Activated CD8-positive, alpha-beta T cell treated with anti-CD3 and anti-CD28 coated beads, Interleukin-2, amount 10 ng/mL, durations not matched to agents 7 days and 5 days (primary cell): ENCODE measurements around the gene TFAP2A. TPM values are rescaled to one million over a fixed set of nuclear protein-coding genes. Genes with fewer than 3 reads are reported as not detected.

Source experiments
- ATAC-seq: fragments of 150-1000 bp; cut with Tn5 transposase; one replicate; pipeline ENCODE4 v1.10.0; 2021; ENCODE audit warnings: moderate library complexity
- CTCF ChIA-PET: fragments of 350-600 bp; sonication (Branson Sonifier 250); formaldehyde crosslinking; loops from one replicate; lab custom pipeline; 2021; ENCODE audit warnings: antibody characterized with exemption; lab: Charles Lee
- POLR2A ChIA-PET: fragments of 350-600 bp; sonication (Branson Sonifier 250); formaldehyde crosslinking; loops from one replicate; lab custom pipeline; 2021; ENCODE audit warnings: antibody characterized with exemption; lab: Charles Lee
- DNase-seq: peaks from one replicate; pipeline ENCODE4 v3.0.0-alpha.2; 2020
- H3K27ac Mint-ChIP-seq: one replicate; pipeline ENCODE4 v1.8.0; 2021; ENCODE audit warnings: mild to moderate bottlenecking, mixed read lengths
- H3K27me3 Mint-ChIP-seq: one replicate; pipeline ENCODE4 v1.8.0; 2021; ENCODE audit warnings: low read depth, mixed read lengths
- H3K36me3 Mint-ChIP-seq: one replicate; pipeline ENCODE4 v1.8.0; 2021; ENCODE audit warnings: low read depth, mixed read lengths
- H3K4me1 Mint-ChIP-seq: one replicate; pipeline ENCODE4 v1.8.0; 2021; ENCODE audit warnings: low read depth, mixed read lengths
- H3K4me3 Mint-ChIP-seq: one replicate; pipeline ENCODE4 v1.8.0; 2021; ENCODE audit warnings: mild to moderate bottlenecking, mixed read lengths
- H3K9me3 Mint-ChIP-seq: one replicate; pipeline ENCODE4 v1.8.0; 2022; ENCODE audit warnings: mixed read lengths; ENCODE audit not compliant: insufficient read depth
- microRNA-seq: library from miRNA; unstranded; fragments of <30 nt; microRNA quantifications from one replicate; pipeline ENCODE4 v1.2.0, GENCODE V29; 2022
- total RNA-seq, 2 experiments: library from RNA; stranded (reverse); gene quantifications; one replicate each; pipeline ENCODE4 v1.2.3, GENCODE V29; 2021

Gene TFAP2A
- total RNA-seq, 2 experiments from 2014 or later, result not detected

DNA sequence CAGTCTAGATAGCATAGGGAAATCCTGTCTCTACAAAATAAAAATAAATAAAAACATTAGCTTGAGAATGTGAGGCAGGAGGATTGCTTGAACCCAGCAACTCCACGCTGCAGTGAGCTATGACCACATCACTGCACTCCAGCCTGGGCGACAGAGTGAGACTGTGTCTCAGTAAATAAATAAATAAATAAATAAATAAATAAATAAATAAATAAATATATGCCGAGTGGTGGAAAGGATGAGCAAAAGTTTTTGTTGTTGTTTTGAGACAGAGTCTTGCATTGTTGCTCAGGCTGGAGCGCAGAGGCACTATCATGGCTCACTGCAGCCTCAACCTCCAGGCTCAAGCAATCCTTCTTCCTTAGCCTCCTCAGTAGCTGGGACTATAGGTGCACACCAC lies 53.4 kb downstream of the TFAP2A start:
- no peak overlapping the region for H3K27ac Mint-ChIP-seq
- no peak overlapping the region for H3K4me3 Mint-ChIP-seq
- DNase-seq (no peak), ATAC-seq (no peak)
- ChIA-PET CTCF (no interaction called here), POLR2A (no interaction called here)
- H3K4me1 Mint-ChIP-seq, result no peaks in the 10 kb centered on the region
- H3K36me3 Mint-ChIP-seq, result no peaks in the 10 kb centered on the region
- no peaks in the 10 kb centered on the region for H3K9me3 Mint-ChIP-seq
- H3K27me3 Mint-ChIP-seq, result no peaks in the 10 kb centered on the region

- no peak for ATAC-seq
Observed at GRCh38 chr6:10359581-10359980, 55.3 kb downstream of the TFAP2A start.

DNA sequence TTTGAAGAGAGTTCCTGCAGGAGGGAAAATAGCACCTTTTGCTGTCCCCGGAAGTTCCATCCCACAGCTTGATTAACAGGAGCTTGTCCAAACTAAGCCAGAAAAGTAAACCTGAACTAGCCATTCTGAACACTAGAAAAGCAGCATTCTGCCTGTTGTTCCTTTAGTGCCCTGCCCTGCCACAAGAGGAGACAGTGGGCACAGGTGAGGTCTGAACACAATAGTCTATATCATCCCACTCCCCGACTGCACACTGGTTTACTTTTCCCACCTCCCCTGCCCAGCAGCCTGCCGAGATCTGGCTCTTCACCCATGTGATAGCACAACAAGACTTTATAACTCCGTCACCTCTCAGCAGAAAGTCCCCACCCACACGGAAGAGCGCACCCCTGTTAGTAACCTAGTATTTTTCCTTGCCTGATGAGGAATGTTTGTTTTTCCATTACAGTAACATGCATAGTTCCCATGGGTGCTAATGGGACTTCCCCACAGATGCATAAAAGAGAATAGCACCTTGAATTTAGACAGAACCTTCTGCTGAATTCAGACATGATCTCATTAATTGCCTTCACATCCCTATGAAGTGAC lies 59.7 kb downstream of the TFAP2A start:
- Mint-ChIP-seq H3K27ac (no peak overlapping the region), H3K9me3 (no peaks in the 10 kb centered on the region), H3K4me1 (no peaks in the 10 kb centered on the region), H3K4me3 (no peak overlapping the region), H3K36me3 (no peaks in the 10 kb centered on the region), H3K27me3 (no peaks in the 10 kb centered on the region)
- no peak for ATAC-seq
- no peak for DNase-seq
- POLR2A ChIA-PET, result no interaction called here
- CTCF ChIA-PET, result no interaction called here

More at GRCh38 chr6:10359581-10359980, 55.3 kb downstream of the TFAP2A start:
- H3K4me3 Mint-ChIP-seq, result no peak overlapping the region
- CTCF ChIA-PET, result no interaction called here
- H3K27me3 Mint-ChIP-seq, result no peaks in the 10 kb centered on the region
- H3K36me3 Mint-ChIP-seq, result no peaks in the 10 kb centered on the region
- no peaks in the 10 kb centered on the region for H3K4me1 Mint-ChIP-seq
- no peak for DNase-seq
- H3K27ac Mint-ChIP-seq, result no peak overlapping the region
- no peaks in the 10 kb centered on the region for H3K9me3 Mint-ChIP-seq
- POLR2A ChIA-PET, result no interaction called here

DNA sequence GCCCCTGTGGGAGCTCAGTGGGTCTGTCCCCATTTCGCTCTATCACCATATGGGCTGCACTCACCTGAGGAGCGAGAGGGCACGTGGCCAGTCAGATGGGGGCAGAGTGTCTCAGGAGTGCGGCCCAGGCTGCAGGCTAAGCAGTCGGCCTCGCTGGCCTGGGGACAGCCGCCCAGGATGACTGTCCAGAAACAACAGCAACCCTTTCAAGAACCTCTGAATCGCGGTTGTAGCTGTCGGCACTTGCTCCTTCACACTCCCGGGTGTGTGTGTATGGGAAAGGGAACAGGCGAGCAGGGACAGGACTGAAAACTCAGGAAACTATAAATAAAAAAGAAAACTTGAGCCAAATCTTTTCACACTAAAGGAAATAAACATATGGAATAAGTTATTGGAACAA lies 63.1 kb downstream of the TFAP2A start:
- DNase-seq (no peak), ATAC-seq (no peak)
- POLR2A ChIA-PET, result no interaction called here
- CTCF ChIA-PET, result no interaction called here
- Mint-ChIP-seq H3K27me3 (no peaks in the 10 kb centered on the region), H3K4me1 (no peaks in the 10 kb centered on the region), H3K9me3 (no peaks in the 10 kb centered on the region), H3K27ac (no peak overlapping the region), H3K4me3 (no peak overlapping the region), H3K36me3 (no peaks in the 10 kb centered on the region)

GRCh38 chr6:10350720-10351119 lies 64.2 kb downstream of the TFAP2A start:
- Mint-ChIP-seq H3K9me3 (no peaks in the 10 kb centered on the region), H3K27me3 (no peaks in the 10 kb centered on the region), H3K36me3 (no peaks in the 10 kb centered on the region), H3K4me3 (no peak overlapping the region), H3K4me1 (no peaks in the 10 kb centered on the region), H3K27ac (no peak overlapping the region)
- DNase-seq (no peak), ATAC-seq (no peak)
- CTCF ChIA-PET, result no interaction called here
- POLR2A ChIA-PET, result no interaction called here

DNA sequence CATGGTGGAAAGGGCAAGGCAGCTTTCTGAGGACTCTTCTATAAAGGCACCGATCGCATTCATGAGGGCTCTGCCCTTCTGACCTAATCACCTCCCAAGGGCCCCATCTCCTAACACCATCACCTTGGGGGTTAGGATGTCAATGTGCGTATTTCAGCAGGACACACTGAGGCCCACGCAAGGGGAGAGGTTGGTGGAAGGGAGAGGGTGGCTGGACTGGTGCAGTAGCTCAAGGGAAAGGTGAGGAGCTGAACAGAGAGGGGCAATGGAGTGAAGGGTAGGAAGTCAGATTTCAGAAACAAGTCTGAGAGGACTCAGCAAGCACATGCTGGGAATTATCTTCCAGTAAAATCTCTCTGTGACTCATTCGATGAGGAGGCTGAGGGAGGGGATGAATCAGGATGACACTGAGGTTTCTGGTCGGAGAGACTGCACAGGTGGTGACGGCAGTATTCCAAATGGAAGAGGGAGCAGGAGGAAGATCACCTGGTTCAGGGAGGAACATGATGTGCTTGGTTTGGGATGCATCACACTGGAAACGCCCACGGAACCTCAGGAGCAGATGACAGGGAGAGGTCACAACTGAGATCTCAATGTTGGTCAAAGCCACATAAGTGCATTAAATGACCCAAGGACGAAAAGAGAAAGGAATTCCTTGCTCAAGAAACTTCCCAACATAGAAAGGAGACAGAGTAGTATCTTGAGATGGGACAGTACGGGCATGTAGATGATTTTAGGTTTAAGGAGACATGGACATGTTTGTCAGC lies 67.1 kb downstream of the TFAP2A start:
- H3K36me3 Mint-ChIP-seq, result no peaks in the 10 kb centered on the region
- no peaks in the 10 kb centered on the region for H3K4me1 Mint-ChIP-seq
- no peaks in the 10 kb centered on the region for H3K9me3 Mint-ChIP-seq
- no peak overlapping the region for H3K4me3 Mint-ChIP-seq
- no peaks in the 10 kb centered on the region for H3K27me3 Mint-ChIP-seq
- POLR2A ChIA-PET, result no interaction called here
- no peak overlapping the region for H3K27ac Mint-ChIP-seq
- DNase-seq (no peak), ATAC-seq (no peak)
- CTCF ChIA-PET, result no interaction called here

Small RNA genes within 50 kb of the gene (microRNA-seq; reads per million reads assigned to microRNA genes)
- not detected for gene MIR5689

Other genes starting within 250 kb of the TFAP2A start
- gene GCNT2, start 106.3 kb upstream of the TFAP2A start, total RNA-seq, result 1 to 10 TPM; 4.8 to 6.9 TPM